ENCODE measurements around the gene ELMO1. TPM values are rescaled to one million over a fixed set of nuclear protein-coding genes. Genes with fewer than 3 reads are reported as not detected.

Gene ELMO1
- total and polyA plus RNA-seq, 2 of the 13 experiments (the other 11 are each of a cell fraction or from before 2014, with no cell fraction given): 0.11 to 0.17 TPM

- TF ChIP-seq MAFF (IDR thresholded peaks at IDR 0.05; ENCODE audit: low read depth, low read length) (peak; percentile 99), RCOR2 (CRISPR knock-in tag; IDR thresholded peaks at IDR 0.05) (no peak), SUZ12 (IDR thresholded peaks at IDR 0.05; ENCODE audit: low read depth, low read length) (no peak), CENPT (CRISPR knock-in tag; IDR thresholded peaks at IDR 0.05; ENCODE audit: low read depth) (no peak), MAFK (conservative IDR thresholded peaks at IDR 0.05 in 1 of 2, IDR thresholded peaks at IDR 0.05 in 1 of 2; ENCODE audit: low read length in 2 of 2) (peak; percentile 99 to 100)
These were observed 487.0 kb downstream of the ELMO1 start (continued) for GRCh38 chr7:36961693-36962092.

- H3K79me2 ChIP-seq (ENCODE audit: insufficient read depth, low read length): no peaks in the 10 kb centered on the region
- H4K20me1 ChIP-seq (ENCODE audit: insufficient read depth, low read length): no peaks in the 10 kb centered on the region
- CTCF ChIA-PET (ENCODE audit: low intra/inter-chr PET ratio, low total read pairs): no interaction called here
- WGBS (ENCODE audit: low lambda C conversion rate): 68% methylated on average over 2 of the region's 2 CpGs
- peaks cover 30% of the 10 kb centered on the region for H3K4me1 ChIP-seq (ENCODE audit: insufficient read depth, low read length)
- no peak for DNase-seq (ENCODE audit: low spot score)
- no peak overlapping the region for H2AFZ ChIP-seq (ENCODE audit: low read length)
- TF ChIP-seq ZNF326 (CRISPR knock-in tag; IDR thresholded peaks at IDR 0.05; ENCODE audit: borderline replicate concordance) (no peak), NKX3-1 (CRISPR knock-in tag; IDR thresholded peaks at IDR 0.05) (no peak), ZNF30 (CRISPR knock-in tag; IDR thresholded peaks at IDR 0.05) (no peak), ZNF816 (CRISPR knock-in tag; IDR thresholded peaks at IDR 0.05; ENCODE audit: borderline replicate concordance) (no peak)
- intact Hi-C loops (cut with micrococcal nuclease; ENCODE audit: unreplicated experiment) (no loop called here), in situ Hi-C loops (cut with HindIII; ENCODE audit: extremely low pct_ligation_motif_present, low pct_unique_long_range_greater_than_20kb) (loop anchor here (25.0 kb wide), 1 partner anchor 499 kb away; no protein-coding TSS in a partner anchor)
- H3K4me3 ChIP-seq (replicated peaks in 1 of 3; ENCODE audit: insufficient read depth in 1 of 3, low read depth in 2 of 3, low read length in 3 of 3): no peak overlapping the region
- FAIRE-seq: no peak
- no TSS peak for BruUV-seq (replicated peaks)
- no peak overlapping the region for H3K9ac ChIP-seq (ENCODE audit: insufficient read depth, low read depth, low read length)
- H3K36me3 ChIP-seq (replicated peaks in 1 of 2; ENCODE audit: control insufficient read depth in 1 of 2, insufficient read depth in 2 of 2, low read length in 2 of 2): no peaks in the 10 kb centered on the region
- no peak for ATAC-seq
- POLR2A ChIA-PET: interaction anchor here (0.9 kb wide), 1 partner anchor 10 kb away, joined by 4 read pairs; no protein-coding TSS in a partner anchor
- no peaks in the 10 kb centered on the region; a peak in 1 of 5 replicates for H3K27me3 ChIP-seq (ENCODE audit: control insufficient read depth in 1 of 2, insufficient read depth in 2 of 2, low read length in 2 of 2)
- no peak overlapping the region for H3K4me2 ChIP-seq (ENCODE audit: low read depth, low read length)
- no peaks in the 10 kb centered on the region for H3K9me3 ChIP-seq (ENCODE audit: low read length)
- no peak overlapping the region for H3K27ac ChIP-seq (ENCODE audit: extremely low read length, insufficient read depth, low read length)
These were observed 487.6 kb downstream of the ELMO1 start for GRCh38 chr7:36961097-36961496.

All from HepG2 (cell line).